Endothelial cell (in vitro differentiated cells): ENCODE results near the gene HSD3B1. TPM values are rescaled to one million over a fixed set of nuclear protein-coding genes. Genes with fewer than 3 reads are reported as not detected.

Source experiments
- DNase-seq: peaks from one replicate; pipeline ENCODE4 v3.0.0; 2021; ENCODE audit warnings: low spot score
- H3K27ac Mint-ChIP-seq: one replicate; pipeline ENCODE4 v1.8.0; 2021; ENCODE audit warnings: mixed read lengths, inconsistent platforms; ENCODE audit not compliant: unreplicated experiment
- H3K27me3 Mint-ChIP-seq: one replicate; pipeline ENCODE4 v1.8.0; 2021; ENCODE audit warnings: mild to moderate bottlenecking, moderate library complexity, mixed read lengths, inconsistent platforms; ENCODE audit not compliant: unreplicated experiment
- H3K36me3 Mint-ChIP-seq: one replicate; pipeline ENCODE4 v1.8.0; 2021; ENCODE audit warnings: mild to moderate bottlenecking, low read depth, mixed read lengths, inconsistent platforms; ENCODE audit not compliant: unreplicated experiment
- H3K4me1 Mint-ChIP-seq: one replicate; pipeline ENCODE4 v1.8.0; 2021; ENCODE audit warnings: mild to moderate bottlenecking, mixed read lengths, inconsistent platforms; ENCODE audit not compliant: unreplicated experiment
- H3K4me3 Mint-ChIP-seq: one replicate; pipeline ENCODE4 v1.8.0; 2021; ENCODE audit warnings: mild to moderate bottlenecking, mixed read lengths, inconsistent platforms; ENCODE audit not compliant: unreplicated experiment
- H3K9me3 Mint-ChIP-seq: one replicate; pipeline ENCODE4 v1.8.0; 2021; ENCODE audit warnings: mixed read lengths, inconsistent platforms; ENCODE audit not compliant: unreplicated experiment
- CTCF ChIP-seq: fragments of 200-600 bp; sonication (generic); IDR thresholded peaks from one replicate; pipeline ENCODE4 v1.5.0; 2021; ENCODE audit warnings: antibody characterized with exemption; ENCODE audit not compliant: unreplicated experiment
- total RNA-seq: library from RNA; stranded (reverse); fragmentation: NEBNext Ultra II Directional; extraction: Animal tissue kit (Norgen Biotek cat#: 25700); gene quantifications from one replicate; pipeline ENCODE4 v1.2.1, GENCODE V29; 2021; ENCODE audit not compliant: unreplicated experiment

The HSD3B1 gene
- total RNA-seq, 1 donor from 2014 or later, result not detected

DNA sequence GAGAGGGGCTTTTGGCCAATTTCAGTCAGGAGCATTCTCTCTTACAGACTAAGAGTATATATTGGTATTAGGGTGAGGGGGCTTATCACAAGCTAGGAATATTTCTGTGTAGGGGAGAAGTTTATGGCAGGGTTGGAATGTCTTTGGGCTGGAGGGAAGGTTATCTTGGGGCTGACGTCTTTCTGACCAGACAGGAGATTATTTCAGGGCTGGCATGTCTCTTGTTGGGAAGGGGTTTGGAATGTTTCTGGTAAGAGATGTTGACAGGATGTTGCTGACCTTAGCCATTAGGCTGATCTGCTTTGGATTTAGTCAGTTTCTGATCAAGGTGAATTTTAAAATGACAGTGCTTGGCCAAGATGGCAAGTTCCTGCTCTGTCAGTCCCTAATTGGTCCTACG is 17.8 kb upstream of the HSD3B1 start:
- no peaks in the 10 kb centered on the region for H3K9me3 Mint-ChIP-seq
- H3K36me3 Mint-ChIP-seq, result no peaks in the 10 kb centered on the region
- H3K4me1 Mint-ChIP-seq, result no peaks in the 10 kb centered on the region
- H3K4me3 Mint-ChIP-seq, result no peak overlapping the region
- no peak overlapping the region for H3K27ac Mint-ChIP-seq
- H3K27me3 Mint-ChIP-seq, result peaks cover 1% of the 10 kb centered on the region
- DNase-seq, result no peak
- TF ChIP-seq CTCF, result no peak

- no peak overlapping the region for H3K27ac Mint-ChIP-seq
- no peak for TF ChIP-seq CTCF
Measured at GRCh38 chr1:119490925-119491324, 16.1 kb upstream of the HSD3B1 start.

DNA sequence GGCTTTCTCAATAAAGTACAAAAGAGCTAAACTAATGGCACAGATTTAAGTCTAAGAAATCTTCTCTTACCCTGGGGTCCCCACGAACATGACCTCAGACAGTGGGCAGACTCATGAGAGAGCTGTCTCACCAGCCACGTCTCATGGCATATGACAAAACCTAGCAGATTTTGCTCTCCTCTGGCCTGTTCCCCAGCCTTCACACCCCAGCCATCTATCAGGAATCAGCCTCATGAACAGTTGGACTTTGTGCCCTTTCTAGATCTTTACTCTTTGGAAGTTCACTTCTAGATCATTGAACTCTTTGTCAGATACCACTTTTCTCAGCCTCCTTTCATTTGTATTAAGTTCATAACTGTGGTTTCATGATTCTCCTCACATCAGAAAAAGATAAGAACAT is 14.2 kb upstream of the HSD3B1 start:
- Mint-ChIP-seq H3K4me1 (no peaks in the 10 kb centered on the region), H3K4me3 (no peak overlapping the region), H3K36me3 (peaks cover 8% of the 10 kb centered on the region), H3K27ac (no peak overlapping the region), H3K27me3 (peaks cover 3% of the 10 kb centered on the region), H3K9me3 (peaks cover 5% of the 10 kb centered on the region)
- TF ChIP-seq CTCF, result no peak
- DNase-seq, result no peak

More at GRCh38 chr1:119490925-119491324, 16.1 kb upstream of the HSD3B1 start:
- Mint-ChIP-seq H3K4me1 (no peaks in the 10 kb centered on the region), H3K4me3 (no peak overlapping the region), H3K36me3 (no peaks in the 10 kb centered on the region), H3K9me3 (no peaks in the 10 kb centered on the region), H3K27me3 (peaks cover 1% of the 10 kb centered on the region)
- DNase-seq, result no peak

- no peaks in the 10 kb centered on the region for H3K9me3 Mint-ChIP-seq
Measured at GRCh38 chr1:119504831-119505230, 2.2 kb upstream of the HSD3B1 start.

GRCh38 chr1:119510046-119510445 is 3.0 kb downstream of the HSD3B1 start:
- TF ChIP-seq CTCF, result no peak
- Mint-ChIP-seq H3K4me3 (no peak overlapping the region), H3K9me3 (no peaks in the 10 kb centered on the region), H3K36me3 (no peaks in the 10 kb centered on the region), H3K4me1 (peaks cover 15% of the 10 kb centered on the region), H3K27ac (no peak overlapping the region), H3K27me3 (peaks cover 4% of the 10 kb centered on the region)
- DNase-seq, result no peak

More at GRCh38 chr1:119504831-119505230, 2.2 kb upstream of the HSD3B1 start:
- no peak for DNase-seq
- Mint-ChIP-seq H3K27me3 (peaks cover 2% of the 10 kb centered on the region), H3K4me3 (no peak overlapping the region), H3K27ac (no peak overlapping the region), H3K36me3 (no peaks in the 10 kb centered on the region), H3K4me1 (peaks cover 12% of the 10 kb centered on the region)
- TF ChIP-seq CTCF, result no peak
